T-cell (primary cell): Measurements from ENCODE around the gene ARHGEF18. TPM values are rescaled to one million over a fixed set of nuclear protein-coding genes. Genes with fewer than 3 reads are reported as not detected.
A peak's percentile ranks its signal among the peaks of the same experiment; 100 is the strongest.

ENCODE experiments used
- ATAC-seq, 4 experiments: fragments of 200-7000 bp in 3 of 4; fragments of 150-1000 bp in 1 of 4; cut with Tn5 transposase; replicated peaks in 1 of 4; 1 replicate in 3 of 4; 2 replicates in 1 of 4; pipeline ENCODE4 v1.10.0; 2021; ENCODE audit warnings: moderate library complexity in 3 of 4, mild to moderate bottlenecking in 2 of 4, moderate number of reproducible peaks in 1 of 4
- CTCF ChIA-PET, 2 donors: fragments of 300-600 bp; sonication (Branson Sonifier 250); formaldehyde crosslinking; loops; one replicate each; lab custom pipeline; 2022; ENCODE audit warnings: antibody characterized with exemption in 2 of 2; lab: Charles Lee
- POLR2A ChIA-PET, 2 donors: fragments of 300-600 bp; sonication (Branson Sonifier 250); formaldehyde crosslinking; loops; one replicate each; lab custom pipeline; 2022; ENCODE audit warnings: antibody characterized with exemption in 2 of 2; lab: Charles Lee
- DNase-seq, 35 experiments: peaks; one replicate each; pipeline versions ENCODE4 v3.0.0 to v3.0.0-alpha.2; 2013 to 2023
- H3K27ac ChIP-seq: one replicate; pipeline ENCODE4 v1.5.1; 2013; ENCODE audit warnings: low read length
- H3K27me3 ChIP-seq, 2 experiments: replicated peaks in 1 of 2; 1 replicate in 1 of 2; 2 replicates in 1 of 2; pipeline versions ENCODE4 v1.6.1 to v1.7.0; 2013; ENCODE audit warnings: low read length in 1 of 2, mixed read lengths in 1 of 2; ENCODE audit not compliant: control insufficient read depth in 2 of 2, insufficient read depth in 2 of 2; ENCODE audit errors: extremely low read depth in 1 of 2
- H3K36me3 ChIP-seq, 2 donors: 1 replicate in 1 of 2; 2 replicates in 1 of 2; pipeline versions ENCODE4 v1.6.1 to v1.7.0; 2013; ENCODE audit warnings: low read length in 1 of 2; ENCODE audit not compliant: control insufficient read depth in 2 of 2, insufficient read depth in 1 of 2; ENCODE audit errors: extremely low read depth in 1 of 2
- H3K4me1 ChIP-seq, 2 experiments: 1 replicate in 1 of 2; 2 replicates in 1 of 2; pipeline versions ENCODE4 v1.6.1 to v1.7.0; 2013; ENCODE audit warnings: low read length in 2 of 2, mixed read lengths in 1 of 2; ENCODE audit not compliant: insufficient read depth in 2 of 2, control insufficient read depth in 1 of 2; ENCODE audit errors: extremely low read depth in 1 of 2
- H3K4me3 ChIP-seq, 2 donors: 1 replicate in 1 of 2; 2 replicates in 1 of 2; pipeline versions ENCODE4 v1.5.1 to v1.7.0; 2013; ENCODE audit warnings: mild to moderate bottlenecking in 2 of 2, low read length in 1 of 2, moderate library complexity in 1 of 2; ENCODE audit not compliant: control insufficient read depth in 1 of 2; ENCODE audit errors: extremely low read depth in 1 of 2
- H3K9me3 ChIP-seq: 2 replicates; pipeline ENCODE4 v1.7.0; 2013
- H3K27ac Mint-ChIP-seq, 2 donors: one replicate each; pipeline ENCODE4 v1.8.0; 2020 to 2021; ENCODE audit warnings: mild to moderate bottlenecking in 2 of 2, mixed read lengths in 2 of 2
- H3K27me3 Mint-ChIP-seq, 2 donors: one replicate each; pipeline ENCODE4 v1.8.0; 2021 to 2022; ENCODE audit warnings: mixed read lengths in 2 of 2
- H3K36me3 Mint-ChIP-seq: one replicate; pipeline ENCODE4 v1.8.0; 2021; ENCODE audit warnings: mixed read lengths
- H3K4me1 Mint-ChIP-seq, 3 donors: one replicate each; pipeline ENCODE4 v1.8.0; 2020 to 2022; ENCODE audit warnings: mixed read lengths in 3 of 3, mild to moderate bottlenecking in 1 of 3
- H3K4me3 Mint-ChIP-seq, 3 donors: one replicate each; pipeline ENCODE4 v1.8.0; 2020 to 2022; ENCODE audit warnings: mild to moderate bottlenecking in 3 of 3, mixed read lengths in 3 of 3, moderate library complexity in 3 of 3
- H3K9me3 Mint-ChIP-seq, 3 donors: one replicate each; pipeline ENCODE4 v1.8.0; 2020 to 2022; ENCODE audit warnings: mixed read lengths in 3 of 3
- WGBS: methylation state at CpG from one replicate; pipeline ENCODE4 v1.1.5; 2013; ENCODE audit warnings: missing lambda C conversion rate; ENCODE audit not compliant: insufficient coverage; 5-methylcytosine and 5-hydroxymethylcytosine counted together
- total RNA-seq, 35 experiments: library from RNA in 6 of 35; stranded (reverse) in 6 of 35; fragments of 120-200 nt in 1 of 35; gene quantifications; one replicate each; pipeline versions ENCODE4 v1.2.1 to v1.2.4 and lab custom pipeline; 2013 to 2026

ARHGEF18 gene
- total RNA-seq, 5 donors from 2014 or later (not counting 1 experiment from before 2014, with no cell fraction given): 111 to 145 (median 126) TPM

DNA sequence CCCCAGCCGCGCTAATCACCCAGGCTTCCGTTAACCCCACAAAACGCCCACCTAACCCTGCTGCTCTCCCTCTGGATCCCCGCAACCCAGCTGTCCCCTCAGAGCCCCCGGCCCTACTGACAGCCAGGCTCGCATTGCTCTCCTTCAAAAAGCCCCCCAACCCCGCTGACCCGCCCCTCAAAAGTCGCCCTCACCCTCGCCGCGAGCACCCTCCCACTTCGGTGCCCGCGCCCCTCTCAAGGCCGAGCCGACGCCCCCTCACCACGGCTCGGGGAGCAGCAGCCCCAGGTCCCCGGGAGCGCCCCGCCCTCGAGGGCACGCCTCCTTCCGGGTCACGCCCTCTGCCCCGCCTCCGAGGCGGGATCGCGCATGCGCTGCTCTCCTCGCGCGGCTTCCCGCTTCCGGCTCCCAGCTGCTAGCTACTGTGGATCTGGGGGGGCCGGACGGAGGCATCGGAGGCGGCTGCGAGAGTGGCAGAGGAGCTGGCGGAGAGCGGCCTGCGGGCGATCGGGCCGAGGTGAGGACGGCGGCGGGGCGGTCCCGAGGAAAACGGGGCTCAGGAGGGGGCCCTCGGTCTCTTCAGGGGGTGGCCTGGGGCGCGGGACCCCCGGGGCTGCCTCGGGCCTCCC, 46.1 kb downstream of the ARHGEF18 start:
- peak overlapping the region; percentile 78 to 86 (median 80) for H3K4me3 Mint-ChIP-seq
- H3K4me1 Mint-ChIP-seq: peaks cover 35 to 58% (median 56%) of the 10 kb centered on the region in 3 donors
- POLR2A ChIA-PET: interaction anchor here in 1 of 2 donors (0.6 kb wide), 1 partner anchor 11 kb away, joined by 3 read pairs; no protein-coding TSS in a partner anchor
- ATAC-seq: peak; percentile 84 to 91 (median 88)
- H3K9me3 Mint-ChIP-seq: no peaks in the 10 kb centered on the region
- Histone ChIP-seq H3K27ac (peak overlapping the region; percentile 47), H3K4me3 (peak overlapping the region; percentile 56 to 59), H3K36me3 (peaks cover 12 to 38% of the 10 kb centered on the region in 2 donors), H3K9me3 (no peaks in the 10 kb centered on the region), H3K27me3 (no peaks in the 10 kb centered on the region), H3K4me1 (peaks cover 18 to 53% of the 10 kb centered on the region in 2 experiments)
- peak overlapping the region; percentile 59 to 74 for H3K27ac Mint-ChIP-seq
- 1% methylated on average over 55 of the region's 61 CpGs for WGBS
- CTCF ChIA-PET: interaction anchor here (0.7 to 1.0 kb wide), 3 partner anchors 41 to 173 kb away, joined by 3 to 5 read pairs (median 4); no protein-coding TSS in a partner anchor
- peak; percentile 71 to 95 (median 83) for DNase-seq
- no peaks in the 10 kb centered on the region for H3K27me3 Mint-ChIP-seq
- H3K36me3 Mint-ChIP-seq: peaks cover 19% of the 10 kb centered on the region

DNA sequence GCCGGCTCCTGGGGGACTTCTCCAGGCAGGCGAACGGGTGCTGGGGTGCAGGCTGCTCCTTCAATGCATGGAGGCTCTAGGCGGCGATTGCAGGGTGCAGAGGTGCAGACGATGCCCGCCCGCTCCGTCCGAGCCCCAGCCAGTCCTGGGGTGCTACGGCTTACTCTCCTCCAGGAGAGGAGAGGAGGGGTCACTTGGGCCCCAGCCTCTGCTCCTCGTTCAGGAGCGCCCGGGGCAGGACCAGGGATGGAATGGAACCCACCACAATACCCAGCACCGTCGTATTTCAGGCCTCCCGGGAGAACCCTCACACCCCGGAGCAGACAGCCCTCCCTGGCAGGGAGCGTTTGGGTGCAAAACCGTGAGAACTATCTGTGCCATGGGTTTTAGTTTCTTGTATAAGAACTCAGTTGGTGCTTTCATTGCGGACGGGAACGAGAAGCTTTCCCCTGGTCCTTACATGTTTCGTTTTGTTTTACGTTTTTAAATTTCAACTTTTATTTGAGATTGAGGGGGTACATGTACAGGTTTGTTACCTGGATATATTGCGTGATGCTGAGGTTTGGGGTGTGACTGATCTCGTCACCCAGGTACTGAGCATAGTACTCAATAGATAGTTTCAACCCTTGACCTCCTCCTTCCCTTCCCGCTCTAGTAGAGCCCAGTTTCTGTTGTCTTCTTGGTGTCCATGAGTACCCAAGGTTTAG, 46.8 kb downstream of the ARHGEF18 start:
- DNase-seq (peak in 1 of 35 experiments; percentile 18), ATAC-seq (peak in 3 of 4 experiments; percentile 28 to 32 (median 30))
- Histone ChIP-seq H3K36me3 (peaks cover 9 to 35% of the 10 kb centered on the region in 2 donors), H3K27me3 (no peaks in the 10 kb centered on the region), H3K27ac (no peak overlapping the region), H3K4me1 (peaks cover 18 to 53% of the 10 kb centered on the region in 2 experiments), H3K9me3 (no peaks in the 10 kb centered on the region), H3K4me3 (peak overlapping the region; percentile 56 to 59)
- no peaks in the 10 kb centered on the region for H3K27me3 Mint-ChIP-seq
- H3K4me3 Mint-ChIP-seq: peak overlapping the region; percentile 78 to 82 (median 80)
- H3K36me3 Mint-ChIP-seq: peaks cover 19% of the 10 kb centered on the region
- H3K9me3 Mint-ChIP-seq: no peaks in the 10 kb centered on the region
- 15% methylated on average over 4 of the region's 28 CpGs for WGBS
- ChIA-PET CTCF (interaction anchor here (0.7 to 1.0 kb wide), 3 partner anchors 41 to 173 kb away, joined by 3 to 5 read pairs (median 4); no protein-coding TSS in a partner anchor), POLR2A (no interaction called here)
- peak overlapping the region; percentile 66 to 71 for H3K27ac Mint-ChIP-seq
- H3K4me1 Mint-ChIP-seq: peaks cover 35 to 62% (median 59%) of the 10 kb centered on the region in 3 donors

DNA sequence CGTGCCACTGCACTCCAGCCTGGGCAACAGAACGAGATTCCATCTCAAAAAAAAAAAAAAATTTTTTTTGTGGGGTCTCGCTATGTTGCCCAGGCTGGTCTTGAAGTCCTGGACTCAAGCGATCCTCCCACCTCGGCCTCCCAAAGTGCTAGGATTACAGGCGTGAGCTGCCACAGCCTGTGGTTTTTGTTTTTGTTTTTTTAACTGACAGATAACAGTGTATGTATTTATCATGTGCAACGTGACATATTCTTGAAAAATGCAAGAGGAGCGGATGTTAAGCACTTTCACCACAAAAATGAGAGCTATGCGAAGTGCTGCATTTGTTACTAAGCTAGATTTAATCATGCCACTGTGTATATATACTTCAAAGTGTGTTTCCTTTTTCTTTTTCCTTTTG, 49.0 kb downstream of the ARHGEF18 start:
- Mint-ChIP-seq H3K4me3 (no peak overlapping the region), H3K36me3 (peaks cover 23% of the 10 kb centered on the region), H3K27me3 (no peaks in the 10 kb centered on the region), H3K4me1 (peaks cover 42 to 60% (median 55%) of the 10 kb centered on the region in 3 donors), H3K27ac (peak overlapping the region in 1 of 2 donors; percentile 61), H3K9me3 (no peaks in the 10 kb centered on the region)
- peaks cover 18 to 53% of the 10 kb centered on the region in 2 experiments for H3K4me1 ChIP-seq
- WGBS: 90% methylated on average over 2 of the region's 9 CpGs
- DNase-seq (no peak), ATAC-seq (no peak)
- no peak overlapping the region for H3K27ac ChIP-seq
- H3K36me3 ChIP-seq: peaks cover 11 to 45% of the 10 kb centered on the region in 2 donors
- no peaks in the 10 kb centered on the region for H3K9me3 ChIP-seq
- H3K4me3 ChIP-seq: no peak overlapping the region
- ChIA-PET POLR2A (interaction anchor here (0.6 to 1.1 kb wide), 3 partner anchors 10 to 606 kb away, joined by 4 to 13 read pairs (median 4); no protein-coding TSS in a partner anchor), CTCF (interaction anchor here (0.5 to 0.9 kb wide), 4 partner anchors 31 to 434 kb away, joined by 3 to 6 read pairs (median 5); no protein-coding TSS in a partner anchor)
- no peaks in the 10 kb centered on the region for H3K27me3 ChIP-seq

Other genes starting within 250 kb of the ARHGEF18 start
- 1 to 10 TPM; 2.4 to 3.8 (median 2.6) TPM for gene INSR, start 54.5 kb upstream of the ARHGEF18 start, total RNA-seq
- 1 to 10 TPM in 1 of 5 donors, under 1 TPM in 3, not detected in 1; 0.35 to 1.1 (median 0.67) TPM for gene PEX11G, start 140.1 kb downstream of the ARHGEF18 start, total RNA-seq
- 10 to 100 TPM in 1 of 5 donors, 1 to 10 TPM in 4; 4.3 to 10.3 (median 8.5) TPM for gene ZNF358, start 167.2 kb downstream of the ARHGEF18 start, total RNA-seq
- 10 to 100 TPM; 13.0 to 16.7 (median 15.3) TPM for gene MCOLN1, start 173.7 kb downstream of the ARHGEF18 start, total RNA-seq
- gene PNPLA6, start 186.8 kb downstream of the ARHGEF18 start, total RNA-seq: 100 to 1,000 TPM in 3 of 5 donors, 10 to 100 TPM in 2; 88.4 to 158 (median 125) TPM
- 1 to 10 TPM in 2 of 5 donors, under 1 TPM in 3; 0.47 to 1.3 (median 0.51) TPM for gene CAMSAP3, start 246.9 kb downstream of the ARHGEF18 start, total RNA-seq